Measurements from ENCODE around the gene CDK15.

CDK15 gene

GRCh38 chr2:201890453-201890852 lies 84.1 kb downstream of the CDK15 start:
- Mint-ChIP-seq H3K4me3 (no peak overlapping the region), H3K27ac (no peak overlapping the region), H3K9me3 (no peaks in the 10 kb centered on the region), H3K4me1 (no peaks in the 10 kb centered on the region), H3K36me3 (no peaks in the 10 kb centered on the region)
- no peak for DNase-seq (ENCODE audit: low spot score in 2 of 2)
- ATAC-seq: no peak

GRCh38 chr2:201891676-201892075 lies 85.3 kb downstream of the CDK15 start:
- Mint-ChIP-seq H3K9me3 (no peaks in the 10 kb centered on the region), H3K36me3 (no peaks in the 10 kb centered on the region), H3K27ac (no peak overlapping the region), H3K4me3 (no peak overlapping the region), H3K4me1 (no peaks in the 10 kb centered on the region)
- ATAC-seq (no peak), DNase-seq (ENCODE audit: low spot score in 2 of 2) (no peak)

- Mint-ChIP-seq H3K27ac (no peak overlapping the region), H3K4me3 (no peak overlapping the region), H3K4me1 (no peaks in the 10 kb centered on the region), H3K9me3 (no peaks in the 10 kb centered on the region), H3K36me3 (no peaks in the 10 kb centered on the region)
- ATAC-seq (no peak), DNase-seq (ENCODE audit: low spot score in 2 of 2) (no peak)
These were observed 86.2 kb downstream of the CDK15 start for GRCh38 chr2:201892516-201892915.

- ATAC-seq: no peak
- Mint-ChIP-seq H3K27ac (no peak overlapping the region), H3K4me1 (no peaks in the 10 kb centered on the region), H3K4me3 (no peak overlapping the region), H3K36me3 (no peaks in the 10 kb centered on the region), H3K9me3 (no peaks in the 10 kb centered on the region)
- no peak for DNase-seq (ENCODE audit: low spot score in 2 of 2)
These were observed 94.0 kb downstream of the CDK15 start for GRCh38 chr2:201900362-201900761.

- ATAC-seq (no peak), DNase-seq (ENCODE audit: low spot score in 2 of 2) (no peak)
- no peaks in the 10 kb centered on the region for H3K36me3 Mint-ChIP-seq
- no peaks in the 10 kb centered on the region for H3K9me3 Mint-ChIP-seq
- H3K4me1 Mint-ChIP-seq: no peaks in the 10 kb centered on the region
- H3K27ac Mint-ChIP-seq: no peak overlapping the region
- no peak overlapping the region for H3K4me3 Mint-ChIP-seq
These were observed 95.4 kb downstream of the CDK15 start for GRCh38 chr2:201901786-201902185.

- Mint-ChIP-seq H3K4me1 (peaks cover 2% of the 10 kb centered on the region), H3K36me3 (no peaks in the 10 kb centered on the region), H3K4me3 (no peak overlapping the region), H3K9me3 (no peaks in the 10 kb centered on the region), H3K27ac (no peak overlapping the region)
- DNase-seq (ENCODE audit: low spot score in 2 of 2) (no peak), ATAC-seq (peak; percentile 31)
These were observed 98.4 kb downstream of the CDK15 start for GRCh38 chr2:201904538-201905420.

- Mint-ChIP-seq H3K36me3 (no peaks in the 10 kb centered on the region), H3K27ac (no peak overlapping the region), H3K4me3 (no peak overlapping the region), H3K4me1 (peaks cover 9% of the 10 kb centered on the region), H3K9me3 (no peaks in the 10 kb centered on the region)
- DNase-seq (ENCODE audit: low spot score in 2 of 2) (no peak), ATAC-seq (no peak)
These were observed 100.6 kb downstream of the CDK15 start for GRCh38 chr2:201906777-201907562.

GRCh38 chr2:201907563-201907881 lies 101.2 kb downstream of the CDK15 start:
- Mint-ChIP-seq H3K36me3 (no peaks in the 10 kb centered on the region), H3K9me3 (no peaks in the 10 kb centered on the region), H3K27ac (no peak overlapping the region), H3K4me1 (peaks cover 9% of the 10 kb centered on the region), H3K4me3 (no peak overlapping the region)
- ATAC-seq (no peak), DNase-seq (ENCODE audit: low spot score in 2 of 2) (no peak)

GRCh38 chr2:201908901-201909300 lies 102.6 kb downstream of the CDK15 start:
- Mint-ChIP-seq H3K9me3 (no peaks in the 10 kb centered on the region), H3K36me3 (no peaks in the 10 kb centered on the region), H3K4me3 (no peak overlapping the region), H3K4me1 (peaks cover 9% of the 10 kb centered on the region), H3K27ac (no peak overlapping the region)
- no peak for DNase-seq (ENCODE audit: low spot score in 2 of 2)
- no peak for ATAC-seq

GRCh38 chr2:201909348-201909747 lies 103.0 kb downstream of the CDK15 start:
- H3K36me3 Mint-ChIP-seq: no peaks in the 10 kb centered on the region
- no peaks in the 10 kb centered on the region for H3K9me3 Mint-ChIP-seq
- H3K27ac Mint-ChIP-seq: no peak overlapping the region
- no peak overlapping the region for H3K4me3 Mint-ChIP-seq
- peaks cover 9% of the 10 kb centered on the region for H3K4me1 Mint-ChIP-seq
- DNase-seq (ENCODE audit: low spot score in 2 of 2) (no peak), ATAC-seq (no peak)

GRCh38 chr2:201909961-201910361 lies 103.6 kb downstream of the CDK15 start:
- ATAC-seq (no peak), DNase-seq (ENCODE audit: low spot score in 2 of 2) (no peak)
- Mint-ChIP-seq H3K27ac (no peak overlapping the region), H3K4me3 (no peak overlapping the region), H3K9me3 (no peaks in the 10 kb centered on the region), H3K4me1 (peaks cover 9% of the 10 kb centered on the region), H3K36me3 (no peaks in the 10 kb centered on the region)

- ATAC-seq (no peak), DNase-seq (ENCODE audit: low spot score in 2 of 2) (no peak)
- Mint-ChIP-seq H3K4me1 (peaks cover 9% of the 10 kb centered on the region), H3K9me3 (no peaks in the 10 kb centered on the region), H3K36me3 (no peaks in the 10 kb centered on the region), H3K4me3 (no peak overlapping the region), H3K27ac (no peak overlapping the region)
These were observed 105.0 kb downstream of the CDK15 start for GRCh38 chr2:201911372-201911771.

- H3K9me3 Mint-ChIP-seq: no peaks in the 10 kb centered on the region
- ATAC-seq (no peak), DNase-seq (ENCODE audit: low spot score in 2 of 2) (no peak)
- peaks cover 9% of the 10 kb centered on the region for H3K4me1 Mint-ChIP-seq
- no peaks in the 10 kb centered on the region for H3K36me3 Mint-ChIP-seq
- H3K4me3 Mint-ChIP-seq: no peak overlapping the region
- H3K27ac Mint-ChIP-seq: no peak overlapping the region
These were observed 106.9 kb downstream of the CDK15 start for GRCh38 chr2:201913201-201913600.

GRCh38 chr2:201915446-201915845 lies 109.1 kb downstream of the CDK15 start:
- H3K27ac Mint-ChIP-seq: no peak overlapping the region
- no peaks in the 10 kb centered on the region for H3K36me3 Mint-ChIP-seq
- H3K9me3 Mint-ChIP-seq: no peaks in the 10 kb centered on the region
- ATAC-seq (no peak), DNase-seq (ENCODE audit: low spot score in 2 of 2) (no peak)
- H3K4me3 Mint-ChIP-seq: no peak overlapping the region
- no peaks in the 10 kb centered on the region for H3K4me1 Mint-ChIP-seq

GRCh38 chr2:201916565-201916964 lies 110.2 kb downstream of the CDK15 start:
- no peak for DNase-seq (ENCODE audit: low spot score in 2 of 2)
- Mint-ChIP-seq H3K27ac (no peak overlapping the region), H3K36me3 (no peaks in the 10 kb centered on the region), H3K9me3 (no peaks in the 10 kb centered on the region), H3K4me1 (no peaks in the 10 kb centered on the region), H3K4me3 (no peak overlapping the region)
- ATAC-seq: no peak
